Neural progenitor cell (in vitro differentiated cells): Measurements from ENCODE around the gene GXYLT1. TPM values are rescaled to one million over a fixed set of nuclear protein-coding genes. Genes with fewer than 3 reads are reported as not detected.

ENCODE experiments used
- DNase-seq: peaks from one replicate; pipeline ENCODE4 v3.0.0-alpha.2; 2016; ENCODE audit warnings: low spot score
- H2AFZ ChIP-seq: fragments of 200-600 bp; sonication (generic); replicated peaks from 2 replicates; pipeline ENCODE4 v1.6.1; 2016; ENCODE audit warnings: antibody characterized with exemption
- H3F3A ChIP-seq: fragments of 200-600 bp; sonication (generic); 2 replicates; pipeline ENCODE4 v1.6.1; 2016; ENCODE audit warnings: antibody characterized with exemption, low read depth
- H3K27ac ChIP-seq: fragments of 200-600 bp; sonication (generic); 2 replicates; pipeline ENCODE4 v1.5.1; 2016; ENCODE audit warnings: mild to moderate bottlenecking
- H3K27me3 ChIP-seq: fragments of 200-600 bp; sonication (generic); 2 replicates; pipeline ENCODE4 v1.6.1; 2016; ENCODE audit warnings: mild to moderate bottlenecking, moderate library complexity
- H3K36me3 ChIP-seq: fragments of 200-600 bp; sonication (generic); 2 replicates; pipeline ENCODE4 v1.5.1; 2016
- H3K4me1 ChIP-seq: fragments of 200-600 bp; sonication (generic); 2 replicates; pipeline ENCODE4 v1.6.1; 2016; ENCODE audit warnings: mixed run types
- H3K4me2 ChIP-seq: fragments of 200-600 bp; sonication (generic); 2 replicates; pipeline ENCODE4 v1.6.1; 2016
- H3K4me3 ChIP-seq: fragments of 200-600 bp; sonication (generic); 2 replicates; pipeline ENCODE4 v1.5.1; 2016
- H3K79me2 ChIP-seq: fragments of 200-600 bp; sonication (generic); 2 replicates; pipeline ENCODE4 v1.6.1; 2016; ENCODE audit warnings: low read depth
- H3K9ac ChIP-seq: fragments of 200-600 bp; sonication (generic); 2 replicates; pipeline ENCODE4 v1.6.1; 2016
- H3K9me3 ChIP-seq: fragments of 200-600 bp; sonication (generic); 2 replicates; pipeline ENCODE4 v1.5.1; 2016; ENCODE audit warnings: low read depth
- H4K20me1 ChIP-seq: fragments of 200-600 bp; sonication (generic); 2 replicates; pipeline ENCODE4 v1.6.1; 2016; ENCODE audit warnings: low read depth
- H3K27ac Mint-ChIP-seq: 3 replicates; pipeline ENCODE4 v1.8.0; 2021; ENCODE audit warnings: mixed read lengths
- H3K27me3 Mint-ChIP-seq: 2 replicates; pipeline ENCODE4 v1.8.0; 2022; ENCODE audit warnings: low read depth, mild to moderate bottlenecking, inconsistent platforms, moderate library complexity, mixed read lengths; ENCODE audit not compliant: insufficient read depth
- H3K36me3 Mint-ChIP-seq: 3 replicates; pipeline ENCODE4 v1.8.0; 2021; ENCODE audit warnings: mixed read lengths
- H3K4me1 Mint-ChIP-seq: 3 replicates; pipeline ENCODE4 v1.8.0; 2021; ENCODE audit warnings: mixed read lengths
- H3K4me3 Mint-ChIP-seq: 3 replicates; pipeline ENCODE4 v1.8.0; 2021; ENCODE audit warnings: mild to moderate bottlenecking, moderate library complexity, mixed read lengths
- H3K9me3 Mint-ChIP-seq: 3 replicates; pipeline ENCODE4 v1.8.0; 2020; ENCODE audit warnings: mixed read lengths
- EZH2 ChIP-seq: fragments of 200-600 bp; sonication (generic); IDR thresholded peaks from 2 replicates; pipeline ENCODE4 v1.6.1; 2017; ENCODE audit warnings: antibody characterized with exemption, mild to moderate bottlenecking, moderate library complexity
- EZH2phosphoT487 ChIP-seq: fragments of 200-600 bp; sonication (generic); IDR thresholded peaks from 2 replicates; pipeline ENCODE4 v1.6.1; 2017; ENCODE audit warnings: antibody characterized with exemption
- total RNA-seq: library from RNA; depleted of rRNA; stranded (reverse); fragments of >200 nt; gene quantifications from 2 replicates; pipeline ENCODE4 v1.2.3, GENCODE V29; 2015; ENCODE audit warnings: low replicate concordance
- TF ChIP-seq, protein P1 (sequence below): fragments of 200-600 bp; sonication (generic); IDR thresholded peaks from 2 replicates; pipeline ENCODE4 v1.5.1; 2017; ENCODE audit warnings: antibody characterized with exemption, mild to moderate bottlenecking

GXYLT1 gene, protein sequence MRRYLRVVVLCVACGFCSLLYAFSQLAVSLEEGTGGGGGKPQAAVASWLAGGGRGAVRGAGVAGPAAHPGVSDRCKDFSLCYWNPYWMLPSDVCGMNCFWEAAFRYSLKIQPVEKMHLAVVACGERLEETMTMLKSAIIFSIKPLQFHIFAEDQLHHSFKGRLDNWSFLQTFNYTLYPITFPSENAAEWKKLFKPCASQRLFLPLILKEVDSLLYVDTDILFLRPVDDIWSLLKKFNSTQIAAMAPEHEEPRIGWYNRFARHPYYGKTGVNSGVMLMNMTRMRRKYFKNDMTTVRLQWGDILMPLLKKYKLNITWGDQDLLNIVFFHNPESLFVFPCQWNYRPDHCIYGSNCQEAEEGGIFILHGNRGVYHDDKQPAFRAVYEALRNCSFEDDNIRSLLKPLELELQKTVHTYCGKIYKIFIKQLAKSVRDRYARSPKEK
- 16.8 and 27.5 TPM in 2 replicates for total RNA-seq

DNA sequence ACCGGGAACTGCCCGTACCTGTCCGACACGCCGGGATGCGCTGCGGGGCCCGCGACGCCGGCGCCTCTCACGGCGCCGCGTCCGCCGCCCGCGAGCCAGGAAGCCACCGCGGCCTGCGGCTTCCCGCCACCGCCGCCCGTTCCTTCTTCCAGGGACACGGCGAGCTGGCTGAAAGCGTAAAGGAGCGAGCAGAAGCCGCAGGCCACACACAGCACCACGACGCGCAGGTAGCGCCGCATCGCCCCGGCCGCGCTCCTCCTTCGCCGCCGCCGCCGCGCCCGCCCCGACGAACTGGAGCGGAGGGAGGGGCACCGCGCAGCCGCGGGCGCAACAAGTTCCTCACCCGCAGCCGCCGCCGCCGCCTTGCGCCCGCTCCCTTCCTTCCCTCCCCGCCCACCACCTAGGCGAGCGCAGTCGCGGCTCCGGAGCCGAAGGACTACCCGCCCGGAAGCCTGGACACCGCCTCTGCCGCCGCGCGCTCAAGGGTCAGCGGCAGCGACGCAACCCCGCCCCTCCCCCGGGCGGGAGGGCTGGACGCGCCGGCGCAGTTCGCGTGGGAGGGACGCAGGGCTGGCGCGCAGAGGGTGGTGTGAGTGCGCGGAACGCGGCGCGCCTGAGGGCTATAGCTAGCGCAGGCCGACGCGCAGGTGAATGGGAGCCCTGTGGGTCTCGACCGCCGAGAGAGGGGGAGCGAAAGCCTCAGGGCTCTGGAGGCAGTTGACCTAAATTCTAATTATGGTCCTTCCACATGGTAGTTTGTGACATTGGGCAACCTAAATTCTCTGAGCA lies at the start of gene GXYLT1:
TSS of gene GXYLT1 (minus strand) at position 467 of the 789 bp plus-strand sequence. CDS start at position 239, 228 bp downstream.
- H3K27ac ChIP-seq, result peak within 1 kb of the TSS; percentile 46
- H3K79me2 ChIP-seq, result peaks cover 43% of the 10 kb centered on the region
- peaks cover 36% of the 10 kb centered on the region for H4K20me1 ChIP-seq
- TF ChIP-seq EZH2phosphoT487 (no peak), EZH2 (no peak)
- TF ChIP-seq, protein P1, sequence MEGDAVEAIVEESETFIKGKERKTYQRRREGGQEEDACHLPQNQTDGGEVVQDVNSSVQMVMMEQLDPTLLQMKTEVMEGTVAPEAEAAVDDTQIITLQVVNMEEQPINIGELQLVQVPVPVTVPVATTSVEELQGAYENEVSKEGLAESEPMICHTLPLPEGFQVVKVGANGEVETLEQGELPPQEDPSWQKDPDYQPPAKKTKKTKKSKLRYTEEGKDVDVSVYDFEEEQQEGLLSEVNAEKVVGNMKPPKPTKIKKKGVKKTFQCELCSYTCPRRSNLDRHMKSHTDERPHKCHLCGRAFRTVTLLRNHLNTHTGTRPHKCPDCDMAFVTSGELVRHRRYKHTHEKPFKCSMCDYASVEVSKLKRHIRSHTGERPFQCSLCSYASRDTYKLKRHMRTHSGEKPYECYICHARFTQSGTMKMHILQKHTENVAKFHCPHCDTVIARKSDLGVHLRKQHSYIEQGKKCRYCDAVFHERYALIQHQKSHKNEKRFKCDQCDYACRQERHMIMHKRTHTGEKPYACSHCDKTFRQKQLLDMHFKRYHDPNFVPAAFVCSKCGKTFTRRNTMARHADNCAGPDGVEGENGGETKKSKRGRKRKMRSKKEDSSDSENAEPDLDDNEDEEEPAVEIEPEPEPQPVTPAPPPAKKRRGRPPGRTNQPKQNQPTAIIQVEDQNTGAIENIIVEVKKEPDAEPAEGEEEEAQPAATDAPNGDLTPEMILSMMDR, result no peak
- Mint-ChIP-seq H3K4me1 (peaks cover 30% of the 10 kb centered on the region), H3K27me3 (no peaks in the 10 kb centered on the region), H3K27ac (peak within 1 kb of the TSS; percentile 90), H3K36me3 (peaks cover under 1% of the 10 kb centered on the region), H3K4me3 (peak within 1 kb of the TSS; percentile 97), H3K9me3 (no peaks in the 10 kb centered on the region)
- no peaks in the 10 kb centered on the region for H3K9me3 ChIP-seq
- peak; percentile 97 for DNase-seq
- H3F3A ChIP-seq, result peaks cover 22% of the 10 kb centered on the region
- H2AFZ ChIP-seq, result peak within 1 kb of the TSS; percentile 81
- H3K27me3 ChIP-seq, result no peaks in the 10 kb centered on the region
- H3K4me3 ChIP-seq, result peak within 1 kb of the TSS; percentile 83
- peak within 1 kb of the TSS; percentile 94 for H3K4me2 ChIP-seq
- H3K36me3 ChIP-seq, result no peaks in the 10 kb centered on the region
- no peak within 1 kb of the TSS for H3K9ac ChIP-seq
- H3K4me1 ChIP-seq, result peaks cover 11% of the 10 kb centered on the region

DNA sequence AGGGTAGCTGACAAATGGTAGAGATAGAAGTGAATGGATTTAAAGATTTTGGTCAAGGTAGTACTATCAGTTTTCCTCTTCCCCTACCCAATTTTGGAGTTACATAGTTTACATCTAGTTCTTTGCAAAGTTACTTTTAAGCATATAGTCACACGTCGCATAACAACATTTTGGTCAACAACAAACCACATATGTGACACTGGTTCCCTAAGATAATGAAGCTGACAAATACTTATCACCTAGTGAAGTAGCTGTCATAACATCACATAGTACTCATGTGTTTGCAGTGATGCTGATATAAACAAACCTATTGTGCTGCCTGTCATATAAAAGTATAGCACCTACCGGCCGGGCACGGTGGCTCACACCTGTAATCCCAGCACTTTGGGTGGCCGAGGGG lies 48.0 kb upstream of the GXYLT1 start:
- Histone ChIP-seq H3K9me3 (no peaks in the 10 kb centered on the region), H3K4me1 (peaks cover 9% of the 10 kb centered on the region), H3K9ac (no peak overlapping the region), H3K27me3 (no peaks in the 10 kb centered on the region), H3F3A (no peaks in the 10 kb centered on the region), H3K4me2 (no peak overlapping the region), H3K4me3 (no peak overlapping the region), H2AFZ (no peak overlapping the region), H3K36me3 (no peaks in the 10 kb centered on the region), H3K27ac (no peak overlapping the region), H3K79me2 (no peaks in the 10 kb centered on the region), H4K20me1 (peaks cover 12% of the 10 kb centered on the region)
- TF ChIP-seq, protein P1, result no peak
- no peak for TF ChIP-seq EZH2phosphoT487
- no peak for TF ChIP-seq EZH2
- no peak overlapping the region for H3K4me3 Mint-ChIP-seq
- H3K4me1 Mint-ChIP-seq, result peaks cover 6% of the 10 kb centered on the region
- no peak overlapping the region for H3K27ac Mint-ChIP-seq
- H3K9me3 Mint-ChIP-seq, result no peaks in the 10 kb centered on the region
- no peaks in the 10 kb centered on the region for H3K27me3 Mint-ChIP-seq
- DNase-seq, result no peak
- H3K36me3 Mint-ChIP-seq, result peaks cover 12% of the 10 kb centered on the region

DNA sequence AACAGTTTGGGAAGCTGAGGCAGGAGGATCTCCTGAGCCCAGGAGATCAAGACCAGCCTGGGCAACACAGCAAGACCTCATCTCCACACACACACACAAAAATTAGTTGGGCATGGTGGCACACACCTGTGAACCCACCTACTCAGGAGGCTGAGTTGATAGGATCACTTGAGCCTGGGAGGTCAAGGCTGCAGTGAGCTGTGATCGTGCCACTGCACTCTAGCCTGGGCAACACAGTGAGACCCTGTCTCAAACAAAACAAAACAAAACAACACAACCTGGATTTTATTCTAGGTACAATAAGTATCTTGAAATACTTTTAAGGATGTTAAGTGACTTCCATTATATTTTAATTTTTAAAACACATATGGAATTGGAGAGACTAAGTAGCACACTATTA lies 47.6 kb upstream of the GXYLT1 start:
- H3K4me2 ChIP-seq, result no peak overlapping the region
- no peaks in the 10 kb centered on the region for H3K27me3 ChIP-seq
- H4K20me1 ChIP-seq, result peaks cover 9% of the 10 kb centered on the region
- H3K9me3 Mint-ChIP-seq, result no peaks in the 10 kb centered on the region
- no peaks in the 10 kb centered on the region for H3K79me2 ChIP-seq
- no peak overlapping the region for H3K27ac ChIP-seq
- no peak overlapping the region for H3K4me3 Mint-ChIP-seq
- H3K4me1 ChIP-seq, result peaks cover 9% of the 10 kb centered on the region
- peaks cover 6% of the 10 kb centered on the region for H3K4me1 Mint-ChIP-seq
- no peak overlapping the region for H2AFZ ChIP-seq
- no peaks in the 10 kb centered on the region for H3K27me3 Mint-ChIP-seq
- H3K27ac Mint-ChIP-seq, result no peak overlapping the region
- no peaks in the 10 kb centered on the region for H3K9me3 ChIP-seq
- peaks cover 12% of the 10 kb centered on the region for H3K36me3 Mint-ChIP-seq
- no peak for DNase-seq
- no peaks in the 10 kb centered on the region for H3F3A ChIP-seq
- H3K36me3 ChIP-seq, result no peaks in the 10 kb centered on the region
- no peak overlapping the region for H3K9ac ChIP-seq
- TF ChIP-seq EZH2, result no peak
- TF ChIP-seq, protein P1, result no peak
- TF ChIP-seq EZH2phosphoT487, result no peak
- no peak overlapping the region for H3K4me3 ChIP-seq
